Measurements from ENCODE around the gene PPP2R2D. TPM values are rescaled to one million over a fixed set of nuclear protein-coding genes. Genes with fewer than 3 reads are reported as not detected.
A peak's percentile ranks its signal among the peaks of the same experiment; 100 is the strongest.

PPP2R2D gene
- total RNA-seq, 1 experiment from 2014 or later = 41.0 TPM

DNA sequence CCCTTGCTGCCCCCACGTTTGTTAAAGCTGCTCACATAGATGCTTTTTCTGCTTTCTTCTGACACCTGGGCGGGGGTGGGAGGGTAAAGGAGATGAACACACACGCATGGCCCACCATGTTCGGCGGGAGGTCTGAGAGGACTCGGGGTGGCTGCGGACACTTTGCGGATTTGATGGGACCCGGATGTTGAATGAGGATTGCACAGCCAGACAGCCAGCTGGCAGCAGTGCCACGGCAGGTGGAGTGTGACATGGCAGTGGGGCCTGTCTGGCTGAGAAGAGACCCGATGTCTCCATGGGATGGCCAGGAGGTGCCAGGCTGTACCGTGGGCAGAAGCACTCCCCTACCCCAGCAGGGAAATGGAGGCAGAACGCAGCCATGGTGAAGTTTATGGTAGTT is 31.2 kb downstream of the PPP2R2D start:
- H3K27ac ChIP-seq (ENCODE audit: low read length) = no peak overlapping the region
- in situ Hi-C loops (cut with HindIII; ENCODE audit: low pct_unique_long_range_greater_than_20kb, low sequenced_read_pairs) (no loop called here), intact Hi-C loops (cut with micrococcal nuclease; ENCODE audit: unreplicated experiment) (no loop called here)
- H3K9me3 ChIP-seq (ENCODE audit: control insufficient read depth, insufficient read depth, low read depth, low read length) = no peaks in the 10 kb centered on the region
- POLR2A ChIA-PET = interaction anchor here (0.6 kb wide), 1 partner anchor 40 kb away, joined by 5 read pairs; no protein-coding TSS in a partner anchor
- TF ChIP-seq, protein P1, sequence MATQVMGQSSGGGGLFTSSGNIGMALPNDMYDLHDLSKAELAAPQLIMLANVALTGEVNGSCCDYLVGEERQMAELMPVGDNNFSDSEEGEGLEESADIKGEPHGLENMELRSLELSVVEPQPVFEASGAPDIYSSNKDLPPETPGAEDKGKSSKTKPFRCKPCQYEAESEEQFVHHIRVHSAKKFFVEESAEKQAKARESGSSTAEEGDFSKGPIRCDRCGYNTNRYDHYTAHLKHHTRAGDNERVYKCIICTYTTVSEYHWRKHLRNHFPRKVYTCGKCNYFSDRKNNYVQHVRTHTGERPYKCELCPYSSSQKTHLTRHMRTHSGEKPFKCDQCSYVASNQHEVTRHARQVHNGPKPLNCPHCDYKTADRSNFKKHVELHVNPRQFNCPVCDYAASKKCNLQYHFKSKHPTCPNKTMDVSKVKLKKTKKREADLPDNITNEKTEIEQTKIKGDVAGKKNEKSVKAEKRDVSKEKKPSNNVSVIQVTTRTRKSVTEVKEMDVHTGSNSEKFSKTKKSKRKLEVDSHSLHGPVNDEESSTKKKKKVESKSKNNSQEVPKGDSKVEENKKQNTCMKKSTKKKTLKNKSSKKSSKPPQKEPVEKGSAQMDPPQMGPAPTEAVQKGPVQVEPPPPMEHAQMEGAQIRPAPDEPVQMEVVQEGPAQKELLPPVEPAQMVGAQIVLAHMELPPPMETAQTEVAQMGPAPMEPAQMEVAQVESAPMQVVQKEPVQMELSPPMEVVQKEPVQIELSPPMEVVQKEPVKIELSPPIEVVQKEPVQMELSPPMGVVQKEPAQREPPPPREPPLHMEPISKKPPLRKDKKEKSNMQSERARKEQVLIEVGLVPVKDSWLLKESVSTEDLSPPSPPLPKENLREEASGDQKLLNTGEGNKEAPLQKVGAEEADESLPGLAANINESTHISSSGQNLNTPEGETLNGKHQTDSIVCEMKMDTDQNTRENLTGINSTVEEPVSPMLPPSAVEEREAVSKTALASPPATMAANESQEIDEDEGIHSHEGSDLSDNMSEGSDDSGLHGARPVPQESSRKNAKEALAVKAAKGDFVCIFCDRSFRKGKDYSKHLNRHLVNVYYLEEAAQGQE (IDR thresholded peaks at IDR 0.05; ENCODE audit: insufficient read depth in 1 of 2, low read depth in 2 of 2, low read length in 1 of 2) = no peak
- no peak for TF ChIP-seq SIN3A (IDR thresholded peaks at IDR 0.05; ENCODE audit: borderline replicate concordance, insufficient read depth, low read depth, low read length)
- no peak for TF ChIP-seq POLR2AphosphoS5 (IDR thresholded peaks at IDR 0.05; ENCODE audit: low read depth, low read length)
- no peak for TF ChIP-seq TCF7L2 (IDR thresholded peaks at IDR 0.05; ENCODE audit: low read depth, low read length)
- TF ChIP-seq, protein P2, sequence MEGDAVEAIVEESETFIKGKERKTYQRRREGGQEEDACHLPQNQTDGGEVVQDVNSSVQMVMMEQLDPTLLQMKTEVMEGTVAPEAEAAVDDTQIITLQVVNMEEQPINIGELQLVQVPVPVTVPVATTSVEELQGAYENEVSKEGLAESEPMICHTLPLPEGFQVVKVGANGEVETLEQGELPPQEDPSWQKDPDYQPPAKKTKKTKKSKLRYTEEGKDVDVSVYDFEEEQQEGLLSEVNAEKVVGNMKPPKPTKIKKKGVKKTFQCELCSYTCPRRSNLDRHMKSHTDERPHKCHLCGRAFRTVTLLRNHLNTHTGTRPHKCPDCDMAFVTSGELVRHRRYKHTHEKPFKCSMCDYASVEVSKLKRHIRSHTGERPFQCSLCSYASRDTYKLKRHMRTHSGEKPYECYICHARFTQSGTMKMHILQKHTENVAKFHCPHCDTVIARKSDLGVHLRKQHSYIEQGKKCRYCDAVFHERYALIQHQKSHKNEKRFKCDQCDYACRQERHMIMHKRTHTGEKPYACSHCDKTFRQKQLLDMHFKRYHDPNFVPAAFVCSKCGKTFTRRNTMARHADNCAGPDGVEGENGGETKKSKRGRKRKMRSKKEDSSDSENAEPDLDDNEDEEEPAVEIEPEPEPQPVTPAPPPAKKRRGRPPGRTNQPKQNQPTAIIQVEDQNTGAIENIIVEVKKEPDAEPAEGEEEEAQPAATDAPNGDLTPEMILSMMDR (IDR thresholded peaks at IDR 0.05) = no peak
- no peak for DNase-seq (ENCODE audit: low read depth, low spot score)
- no peaks in the 10 kb centered on the region for H3K27me3 ChIP-seq (ENCODE audit: control insufficient read depth, insufficient read depth, low read length)
- H3K36me3 ChIP-seq (ENCODE audit: control insufficient read depth, insufficient read depth, low read length) = no peaks in the 10 kb centered on the region
- no TSS peak for BruUV-seq (replicated peaks)
- peaks cover 10% of the 10 kb centered on the region; the same call in 1 of the 2 replicates for H3K4me1 ChIP-seq (ENCODE audit: control insufficient read depth, insufficient read depth, low read length)
- no peak for ATAC-seq
- CTCF ChIA-PET = no interaction called here
- no peak overlapping the region for H3K4me3 ChIP-seq (ENCODE audit: low read depth in 2 of 2, low read length in 2 of 2)

GRCh38 chr10:131933016-131933695 is 32.3 kb downstream of the PPP2R2D start:
- Histone ChIP-seq H3K4me3 (ENCODE audit: low read depth in 2 of 2, low read length in 2 of 2) (no peak overlapping the region), H3K27me3 (ENCODE audit: control insufficient read depth, insufficient read depth, low read length) (no peaks in the 10 kb centered on the region), H3K27ac (ENCODE audit: low read length) (no peak overlapping the region), H3K36me3 (ENCODE audit: control insufficient read depth, insufficient read depth, low read length) (no peaks in the 10 kb centered on the region), H3K4me1 (ENCODE audit: control insufficient read depth, insufficient read depth, low read length) (peaks cover 9% of the 10 kb centered on the region; the same call in 1 of the 2 replicates), H3K9me3 (ENCODE audit: control insufficient read depth, insufficient read depth, low read depth, low read length) (no peaks in the 10 kb centered on the region)
- no TSS peak for BruUV-seq (replicated peaks)
- ChIA-PET CTCF (no interaction called here), POLR2A (interaction anchor here (0.7 kb wide), 2 partner anchors 37 to 1915 kb away, joined by 3 to 4 read pairs; no protein-coding TSS in a partner anchor)
- peak; percentile 25; the same call in 1 of the 2 replicates for ATAC-seq
- in situ Hi-C loops (cut with HindIII; ENCODE audit: low pct_unique_long_range_greater_than_20kb, low sequenced_read_pairs) (no loop called here), intact Hi-C loops (cut with micrococcal nuclease; ENCODE audit: unreplicated experiment) (no loop called here)
- DNase-seq (ENCODE audit: low read depth, low spot score) = no peak
- TF ChIP-seq SIN3A (IDR thresholded peaks at IDR 0.05; ENCODE audit: borderline replicate concordance, insufficient read depth, low read depth, low read length) (no peak), POLR2AphosphoS5 (IDR thresholded peaks at IDR 0.05; ENCODE audit: low read depth, low read length) (no peak), TCF7L2 (IDR thresholded peaks at IDR 0.05; ENCODE audit: low read depth, low read length) (no peak)
- TF ChIP-seq, protein P1 (IDR thresholded peaks at IDR 0.05; ENCODE audit: insufficient read depth in 1 of 2, low read depth in 2 of 2, low read length in 1 of 2) = no peak
- TF ChIP-seq, protein P2 (IDR thresholded peaks at IDR 0.05) = no peak
